ENCODE measurements around the gene FDXACB1.
"Not testable (repeated sequence)": the region's sequence is repeated elsewhere in the genome, so short reads cannot be mapped to it uniquely, and the experiment has no call there.

The FDXACB1 gene

DNA sequence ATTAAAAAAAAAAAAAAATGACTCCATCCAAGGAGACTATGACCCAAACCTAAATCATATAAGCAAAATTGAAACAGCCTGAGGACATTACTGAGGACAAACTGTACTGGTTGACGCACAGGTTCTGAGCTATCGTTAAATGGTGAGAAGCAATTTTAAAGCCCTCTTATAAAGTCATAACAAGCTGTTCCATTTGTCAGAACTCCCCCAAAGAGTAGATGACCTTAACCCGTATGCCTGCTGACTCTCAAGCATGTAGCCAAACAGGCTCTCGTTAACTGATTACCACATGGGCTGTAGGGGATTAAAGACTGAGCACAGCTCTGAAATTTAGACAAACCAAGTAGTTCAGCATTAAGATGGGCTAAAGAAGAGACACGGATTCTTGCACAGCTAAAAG is 30.4 kb upstream of the FDXACB1 start:
- DNase-seq (ENCODE audit: low spot score), result no peak

DNA sequence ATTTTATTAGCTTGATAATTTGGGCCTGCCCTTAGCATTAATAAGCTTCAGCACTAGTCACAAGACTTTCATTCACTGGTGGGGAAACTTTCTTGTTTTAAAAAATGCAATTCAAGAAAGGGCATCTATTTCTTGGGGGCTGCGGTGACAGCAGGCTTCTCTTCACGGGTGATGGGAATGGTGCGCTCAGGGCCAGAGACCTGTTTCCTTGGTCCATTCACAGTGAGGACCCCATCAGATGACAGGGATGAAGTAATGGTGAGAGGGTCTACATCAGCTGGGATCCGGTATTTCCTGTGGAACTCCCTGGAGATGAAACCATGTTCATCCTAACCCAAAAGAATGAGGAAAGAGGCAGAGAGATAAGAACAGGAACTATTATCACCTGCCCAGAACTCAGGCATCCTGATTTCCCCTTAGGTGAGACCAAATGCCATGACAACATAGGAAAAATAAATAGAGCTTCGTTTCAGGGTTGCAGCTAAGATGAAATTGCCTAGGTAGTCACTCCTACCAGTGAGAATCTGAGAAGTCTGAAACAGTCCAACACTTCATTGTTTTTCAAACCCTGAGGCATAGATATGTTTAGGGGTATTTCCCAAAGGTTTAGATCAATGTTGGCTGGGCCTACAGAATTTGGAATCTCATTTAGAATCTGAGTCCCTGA is 29.8 kb upstream of the FDXACB1 start:
- no peak for DNase-seq (ENCODE audit: low spot score)

DNA sequence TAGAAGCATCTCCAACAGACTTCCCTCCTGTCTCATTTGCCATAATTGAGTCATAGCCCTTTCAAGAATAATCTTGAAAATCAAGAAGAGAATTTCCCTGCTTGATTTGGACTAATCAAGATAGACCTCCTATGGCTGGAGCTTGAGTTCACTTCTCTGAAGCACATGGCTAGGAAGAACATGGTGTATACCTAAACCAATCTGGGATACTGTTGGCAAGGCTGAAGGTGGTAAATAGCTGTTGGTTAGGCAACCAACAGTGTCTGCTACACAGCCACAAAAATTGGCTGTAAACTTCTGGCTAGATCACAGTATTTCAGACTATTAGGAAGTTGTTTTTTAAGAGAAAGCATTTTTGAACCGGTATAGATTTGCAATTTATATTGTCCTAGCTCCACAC is 27.7 kb upstream of the FDXACB1 start:
- no peak for DNase-seq (ENCODE audit: low spot score)

DNA sequence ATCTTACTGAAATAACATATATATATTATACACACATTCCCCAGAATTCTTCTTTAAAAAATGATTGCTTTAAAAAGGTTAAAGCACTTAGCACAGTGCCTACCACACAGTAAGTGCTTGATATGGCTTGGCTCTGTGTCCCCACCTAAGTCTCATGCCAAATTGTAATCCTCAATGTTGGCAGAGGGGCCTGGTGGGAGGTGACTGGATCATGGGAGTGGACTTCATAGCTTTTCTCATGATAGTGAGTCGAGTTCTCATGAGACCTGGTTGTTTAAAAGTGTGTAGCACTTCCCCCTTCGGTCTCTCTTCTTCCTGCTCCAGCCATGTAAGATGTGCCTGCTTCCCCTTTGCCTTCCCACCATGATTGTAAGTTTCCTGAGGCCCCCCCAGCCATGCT is 26.4 kb upstream of the FDXACB1 start:
- no peak for DNase-seq (ENCODE audit: low spot score)

DNA sequence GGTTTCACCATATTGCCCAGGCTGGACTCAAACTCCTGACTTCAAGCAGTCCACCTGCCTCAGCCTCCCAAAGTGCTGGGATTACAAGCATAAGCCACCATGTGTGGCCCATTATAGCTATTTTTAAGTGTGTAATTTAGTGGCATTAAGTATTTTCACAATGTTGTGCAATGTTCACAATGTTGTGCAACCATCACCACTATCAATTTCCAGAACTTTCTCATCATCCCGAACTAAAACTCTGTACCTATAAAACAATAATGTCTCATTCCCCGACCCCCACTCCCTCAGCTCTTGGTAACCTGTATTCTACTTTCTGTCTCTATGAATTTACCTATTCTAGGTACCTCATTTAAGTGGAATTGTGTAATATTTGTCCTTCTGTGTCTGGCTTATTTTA is 7.9 kb upstream of the FDXACB1 start:
- no peak for DNase-seq (ENCODE audit: low spot score)

DNA sequence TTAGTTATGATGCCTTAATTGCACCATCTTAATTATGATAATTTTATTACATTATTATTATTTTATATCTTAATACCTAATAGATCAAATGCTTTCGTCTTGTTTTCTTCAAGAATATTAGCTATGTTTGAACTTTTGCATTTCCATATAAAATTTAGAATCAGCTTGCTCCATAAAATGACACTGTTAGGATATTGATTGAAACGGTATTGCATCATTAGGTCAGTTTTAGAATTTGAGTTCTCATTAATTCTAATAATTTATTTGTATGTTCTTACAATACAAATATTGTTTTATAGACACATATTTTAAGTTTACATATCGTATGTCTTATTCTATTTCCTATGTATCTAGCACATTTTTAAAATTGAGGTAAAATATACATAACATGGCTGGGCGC is 7.1 kb upstream of the FDXACB1 start:
- no peak for DNase-seq (ENCODE audit: low spot score)

DNA sequence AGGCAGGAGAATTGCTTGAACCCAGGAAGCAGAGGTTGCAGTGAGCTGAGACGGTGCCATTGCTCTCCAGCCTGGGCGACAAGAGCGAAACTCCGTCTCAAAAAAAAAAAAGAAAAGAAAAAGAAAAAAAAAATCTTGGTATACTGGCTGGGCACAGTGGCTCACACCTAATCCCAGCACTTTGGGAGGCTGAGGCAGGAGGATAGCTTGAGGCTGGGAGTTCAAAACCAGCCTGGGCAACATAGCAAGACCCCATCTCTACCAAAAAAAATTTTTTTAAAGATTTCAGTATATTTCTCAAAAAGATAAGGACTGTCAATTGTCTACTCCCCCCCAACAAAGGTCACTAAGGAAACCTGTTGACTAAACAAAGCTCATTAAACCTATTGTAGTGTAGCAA is 6.1 kb upstream of the FDXACB1 start:
- DNase-seq (ENCODE audit: low spot score), result not testable (repeated sequence)

DNA sequence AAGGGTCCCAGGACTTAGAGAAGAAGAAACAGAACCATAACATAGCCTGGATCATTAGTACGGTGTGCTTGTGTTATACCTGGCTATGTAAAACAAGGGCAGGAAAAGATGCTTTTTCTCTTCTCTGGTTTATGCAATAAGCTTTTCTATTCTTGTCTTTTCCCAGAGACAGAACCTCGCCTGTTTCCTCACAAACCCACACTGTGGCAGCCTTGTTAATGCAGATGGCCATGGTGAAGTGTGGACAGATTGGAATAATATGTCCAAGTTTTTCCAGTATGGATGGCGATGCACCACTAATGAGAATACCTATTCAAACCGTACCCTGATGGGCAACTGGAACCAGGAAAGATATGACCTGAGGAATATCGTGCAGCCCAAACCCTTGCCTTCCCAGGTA is 3.2 kb upstream of the FDXACB1 start:
- DNase-seq (ENCODE audit: low spot score), result no peak

DNA sequence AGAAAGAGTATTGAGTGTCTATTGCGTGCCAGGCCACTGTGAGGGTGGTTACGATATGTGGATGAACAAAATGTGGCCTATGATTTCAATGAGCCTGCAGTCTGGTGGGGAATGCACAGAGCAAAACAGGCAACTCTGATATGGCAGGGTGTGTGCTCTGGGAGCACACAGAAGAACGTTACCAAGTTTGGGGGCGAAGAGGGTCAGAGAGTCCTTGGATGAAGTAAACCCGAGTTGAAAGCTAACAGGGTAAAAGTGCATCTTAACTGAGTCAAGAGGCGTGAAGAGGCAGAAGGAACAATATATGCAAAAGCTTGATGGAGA is 634 bp upstream of the FDXACB1 start:
- no peak for DNase-seq (ENCODE audit: low spot score)

DNA sequence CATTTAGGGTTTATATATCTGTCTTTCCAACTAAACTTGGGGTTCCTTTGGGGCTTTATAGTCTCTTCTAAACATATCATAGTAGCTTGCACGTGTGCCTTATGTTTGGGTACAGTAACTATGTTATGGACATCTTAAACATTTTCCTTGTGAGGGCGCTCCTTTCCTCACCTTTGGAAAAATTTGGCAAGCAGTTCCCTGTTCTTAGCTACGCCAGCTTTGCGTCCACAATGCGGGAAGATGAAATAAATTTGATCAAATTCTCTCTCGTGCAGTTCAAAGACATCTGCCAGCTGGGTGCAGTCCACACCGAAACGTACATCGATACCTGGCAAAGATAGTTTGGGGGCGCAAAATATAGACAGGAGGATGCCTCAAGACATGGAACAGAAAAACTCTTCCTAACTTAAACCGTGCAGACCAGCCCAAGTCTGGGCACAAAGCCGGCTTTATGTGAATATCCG is 548 bp downstream of the FDXACB1 start:
- DNase-seq (ENCODE audit: low spot score), result no peak

DNA sequence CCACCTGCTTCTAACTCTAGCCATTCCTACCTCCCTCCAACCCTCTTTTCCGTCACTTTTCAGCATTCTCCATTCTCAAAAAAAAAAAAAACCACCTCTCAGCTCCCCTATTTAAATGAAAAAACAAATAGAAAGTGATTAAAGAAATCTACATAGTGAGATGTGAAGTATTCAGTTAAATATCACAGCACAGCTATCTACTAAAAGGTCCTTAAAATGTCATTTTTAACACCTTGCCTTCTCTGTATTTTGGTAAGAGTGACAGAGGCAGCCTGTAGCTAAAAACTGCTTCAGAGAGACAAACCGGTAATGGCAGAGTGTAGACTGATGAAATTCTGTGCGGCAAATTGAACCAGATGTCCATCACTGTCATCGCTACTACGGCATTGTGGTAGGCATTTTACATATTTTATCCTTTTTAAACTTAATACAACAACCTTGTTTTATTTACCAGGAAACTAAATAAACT is 7.2 kb downstream of the FDXACB1 start:
- no peak for DNase-seq (ENCODE audit: low spot score)

DNA sequence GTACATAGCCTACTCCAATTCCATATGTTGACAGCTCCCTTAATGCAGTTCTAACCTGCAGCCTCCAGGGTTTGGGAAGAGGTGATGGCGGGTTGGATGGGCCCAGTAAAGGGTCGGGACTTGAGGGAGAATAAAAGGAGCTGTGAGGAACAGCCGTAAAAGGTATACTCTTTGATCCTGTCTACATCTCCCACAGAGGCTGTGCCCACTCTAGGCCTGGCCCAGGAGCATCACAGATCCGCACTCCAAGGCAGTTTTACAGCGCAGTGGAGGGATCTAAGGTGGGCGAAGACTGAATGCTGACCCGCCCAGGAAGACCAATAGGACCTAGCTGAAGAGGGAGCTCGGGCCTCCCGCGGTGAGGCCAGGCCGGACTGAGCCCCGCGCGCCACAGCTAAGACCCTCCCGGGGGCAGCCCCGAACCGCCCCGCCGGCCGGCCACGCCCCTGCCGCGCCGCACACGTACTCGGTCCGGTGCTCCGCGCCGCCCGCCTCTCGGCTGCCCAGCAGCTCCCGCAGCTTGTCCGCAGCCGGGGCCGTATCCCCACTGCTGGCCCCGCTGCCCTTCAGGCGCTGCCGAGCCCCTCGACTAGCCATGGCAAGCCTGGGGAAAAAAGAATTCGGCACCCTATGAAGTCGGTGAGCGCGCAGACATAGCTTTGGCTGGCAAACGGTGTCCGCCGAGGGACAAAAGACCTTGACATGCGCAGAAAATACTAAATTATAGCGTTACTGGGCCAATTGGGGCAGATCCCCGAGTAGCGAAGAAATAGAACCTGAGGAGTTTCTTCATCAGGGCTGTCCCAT is 7.9 kb downstream of the FDXACB1 start, which contains the start of gene ALG9:
ALG9 (minus strand) TSS at position 696 of the 807 bp plus-strand sequence; CDS start at position 597, 99 bp downstream.
- DNase-seq (ENCODE audit: low spot score), result peak; percentile 85

DNA sequence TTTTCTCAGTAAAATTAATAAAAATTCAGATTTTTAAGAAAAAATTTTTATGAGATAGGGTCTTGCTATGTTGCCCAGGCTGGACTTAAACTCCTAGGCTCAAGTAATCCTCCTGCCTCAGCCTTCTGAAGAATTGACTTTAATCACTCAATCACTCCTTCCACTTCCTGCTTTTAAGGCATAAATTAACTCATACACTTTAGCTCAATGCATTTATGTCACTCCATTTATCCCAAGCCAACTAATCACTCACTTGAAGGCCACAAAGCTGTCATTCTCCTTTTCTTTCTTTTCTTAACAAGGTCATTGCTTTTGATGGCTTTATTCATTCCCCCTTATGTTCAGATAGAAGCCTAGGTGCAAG is 8.5 kb downstream of the FDXACB1 start:
- DNase-seq (ENCODE audit: low spot score), result peak; percentile 45

DNA sequence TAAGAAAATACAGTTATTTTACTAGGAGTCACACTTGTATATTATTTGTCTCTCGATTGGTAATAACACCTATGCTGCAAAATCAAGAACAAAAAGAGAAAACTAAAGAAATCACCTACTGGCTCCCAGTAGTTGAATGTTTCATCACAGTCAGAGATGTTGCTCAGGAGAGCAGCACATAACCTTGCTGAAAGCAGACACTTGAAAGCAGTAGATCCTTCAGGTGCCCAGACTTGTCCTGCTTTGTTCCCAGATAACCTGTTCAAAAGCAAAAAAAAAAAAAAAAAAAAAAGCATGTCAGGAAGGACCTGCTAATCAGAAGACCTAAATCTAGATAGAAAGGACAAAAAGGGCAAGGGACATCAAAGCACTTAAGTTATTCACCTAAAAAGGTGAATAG is 8.9 kb downstream of the FDXACB1 start:
- DNase-seq (ENCODE audit: low spot score), result no peak

DNA sequence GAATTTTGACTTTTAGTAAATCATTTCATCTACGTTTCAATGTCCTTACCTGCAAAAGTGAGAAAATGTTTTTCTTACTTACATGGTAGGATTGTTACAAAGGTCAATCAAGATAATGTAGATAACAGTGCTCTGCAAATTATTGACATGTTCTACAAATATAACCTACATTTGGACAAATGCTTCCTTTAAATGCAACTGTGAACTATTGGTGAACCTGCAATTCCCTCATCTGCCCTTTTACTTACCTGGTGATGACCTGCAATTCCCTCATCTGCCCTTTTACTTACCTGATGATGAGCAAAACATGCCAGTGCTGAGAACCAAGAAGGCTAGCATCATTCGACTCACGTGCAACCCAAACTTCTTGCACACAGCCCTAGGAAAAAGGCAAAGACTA is 18.7 kb downstream of the FDXACB1 start:
- no peak for DNase-seq (ENCODE audit: low spot score)

DNA sequence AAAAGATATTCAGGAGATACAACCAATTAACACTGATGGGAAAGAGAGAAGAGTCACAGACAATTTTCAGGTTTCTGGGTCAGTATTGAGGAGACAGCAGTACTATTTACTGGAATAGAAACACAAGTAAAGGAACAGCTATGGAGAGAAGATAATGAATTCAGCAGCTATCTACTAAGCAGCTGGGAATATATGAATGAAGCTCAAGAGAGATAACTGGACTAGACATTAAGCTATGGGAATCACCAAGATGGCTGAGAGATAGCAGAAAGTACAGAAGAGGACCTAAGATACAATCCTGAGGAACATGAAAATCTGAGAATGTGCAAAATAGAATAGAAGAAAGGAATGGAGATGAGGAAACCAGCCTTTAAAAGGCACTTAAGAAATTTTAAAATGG is 23.5 kb downstream of the FDXACB1 start:
- no peak for DNase-seq (ENCODE audit: low spot score)

DNA sequence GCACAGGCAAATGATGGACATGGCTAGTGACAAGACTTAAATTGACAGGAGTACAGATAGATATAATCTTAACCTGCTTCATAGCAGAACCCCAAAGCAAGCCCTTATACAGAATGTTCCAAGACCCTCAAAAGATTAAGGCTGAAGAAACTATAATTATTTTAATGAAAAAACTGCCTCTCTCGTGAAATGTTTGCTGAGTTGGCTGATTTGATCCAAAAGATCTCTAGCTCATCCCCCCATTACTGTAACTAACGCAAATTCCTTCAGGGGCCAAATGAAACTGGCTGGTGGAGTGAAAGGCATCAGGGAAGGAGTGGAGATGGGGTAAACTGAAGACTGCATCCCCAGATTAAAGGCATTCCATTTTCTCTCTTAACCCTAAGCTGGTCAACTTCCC is 26.9 kb downstream of the FDXACB1 start:
- no peak for DNase-seq (ENCODE audit: low spot score)

DNA sequence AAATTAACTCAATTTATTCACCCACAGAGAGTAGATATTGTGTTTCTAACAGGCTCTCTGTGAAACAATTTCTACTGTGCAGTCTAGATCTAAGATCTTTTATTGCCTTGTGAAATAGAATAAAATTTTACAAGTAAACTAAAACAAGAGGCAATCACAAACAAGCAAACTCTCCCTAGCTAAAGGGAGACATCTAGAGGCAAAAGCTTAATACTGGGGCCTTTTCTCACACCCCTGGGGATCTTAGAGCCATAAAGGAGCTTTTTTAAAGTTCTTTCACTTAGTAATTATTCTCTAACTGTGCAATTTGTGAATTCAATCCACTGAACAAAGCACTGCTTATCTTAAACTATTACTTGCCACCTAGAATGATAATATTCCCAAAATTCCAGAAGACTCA is 27.3 kb downstream of the FDXACB1 start:
- peak; percentile 30 for DNase-seq (ENCODE audit: low spot score)

DNA sequence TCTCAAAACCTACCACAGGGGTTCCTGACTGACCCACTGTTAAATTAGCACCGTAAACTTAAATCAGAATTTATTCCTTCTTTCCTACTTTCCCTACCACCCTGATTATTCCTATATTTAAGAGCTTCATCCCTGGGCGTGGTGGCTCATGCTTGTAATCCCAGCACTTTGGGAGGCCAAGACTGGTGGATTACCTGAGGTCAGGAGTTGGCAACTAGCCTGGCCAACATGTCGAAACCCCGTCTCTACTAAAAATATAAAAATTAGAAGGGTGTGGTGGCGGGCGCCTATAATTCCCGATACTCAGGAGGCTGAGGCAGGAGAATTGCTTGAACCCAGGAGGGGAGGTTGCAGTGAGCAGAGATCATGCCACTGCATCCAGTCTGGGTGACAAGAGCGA is 27.9 kb downstream of the FDXACB1 start:
- no peak for DNase-seq (ENCODE audit: low spot score)

DNA sequence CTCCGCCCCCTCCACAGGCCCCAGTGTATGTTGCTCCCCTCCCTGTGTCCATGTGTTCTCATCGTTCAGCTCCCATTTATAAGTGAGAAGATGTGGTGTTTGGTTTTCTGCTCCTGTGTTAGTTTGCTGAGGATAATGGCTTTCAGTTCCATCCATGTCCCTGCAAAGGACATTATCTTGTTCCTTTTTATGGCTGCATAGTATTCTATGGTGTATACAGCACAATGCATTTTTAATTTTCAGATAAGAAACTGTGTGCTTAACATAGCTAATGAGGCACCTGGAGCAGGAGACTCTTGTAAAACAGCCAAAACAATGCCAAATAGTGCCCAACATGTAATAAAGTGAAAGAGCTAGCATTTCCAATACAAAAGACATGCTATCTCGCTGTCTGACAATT is 29.3 kb downstream of the FDXACB1 start:
- DNase-seq (ENCODE audit: low spot score), result no peak

DNA sequence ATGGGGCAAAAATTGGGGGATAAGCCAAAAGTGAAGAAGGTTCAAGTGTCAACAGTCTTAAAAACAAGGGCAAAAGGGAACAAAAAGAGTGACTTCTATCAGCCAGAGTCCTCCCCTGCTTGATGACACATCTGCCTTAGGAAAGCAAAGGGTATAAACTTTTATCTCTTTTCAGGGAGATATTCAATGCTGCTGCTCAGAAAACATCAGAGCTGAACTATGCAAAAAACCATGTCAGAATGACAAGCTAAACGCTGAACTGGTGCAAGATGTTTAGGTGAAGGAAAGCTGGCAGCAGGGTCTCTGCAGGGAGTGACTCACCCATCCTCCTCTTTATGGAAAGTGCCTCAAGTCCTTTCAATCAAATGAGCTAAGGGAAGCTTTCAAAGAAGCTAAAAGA is 32.3 kb downstream of the FDXACB1 start:
- DNase-seq (ENCODE audit: low spot score), result no peak

DNA sequence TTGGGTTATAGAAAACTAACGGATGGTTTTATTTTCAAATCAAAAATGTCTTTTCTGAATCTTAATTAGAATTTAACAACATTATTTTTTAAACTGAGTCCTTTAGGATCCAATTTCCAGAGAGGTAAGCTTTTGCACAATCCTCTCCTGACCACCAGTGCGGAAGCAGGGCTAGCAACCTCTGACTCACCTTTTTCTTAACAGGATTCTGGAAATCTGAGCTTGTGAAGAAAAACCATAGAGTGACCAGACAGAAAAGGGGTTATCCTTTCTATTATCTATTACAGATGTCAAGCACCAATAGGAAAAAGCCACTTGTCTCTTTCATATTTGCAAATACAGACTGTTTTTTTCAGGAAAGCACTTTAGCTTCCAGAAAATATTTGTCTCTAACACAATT is 32.9 kb downstream of the FDXACB1 start:
- DNase-seq (ENCODE audit: low spot score), result no peak

DNA sequence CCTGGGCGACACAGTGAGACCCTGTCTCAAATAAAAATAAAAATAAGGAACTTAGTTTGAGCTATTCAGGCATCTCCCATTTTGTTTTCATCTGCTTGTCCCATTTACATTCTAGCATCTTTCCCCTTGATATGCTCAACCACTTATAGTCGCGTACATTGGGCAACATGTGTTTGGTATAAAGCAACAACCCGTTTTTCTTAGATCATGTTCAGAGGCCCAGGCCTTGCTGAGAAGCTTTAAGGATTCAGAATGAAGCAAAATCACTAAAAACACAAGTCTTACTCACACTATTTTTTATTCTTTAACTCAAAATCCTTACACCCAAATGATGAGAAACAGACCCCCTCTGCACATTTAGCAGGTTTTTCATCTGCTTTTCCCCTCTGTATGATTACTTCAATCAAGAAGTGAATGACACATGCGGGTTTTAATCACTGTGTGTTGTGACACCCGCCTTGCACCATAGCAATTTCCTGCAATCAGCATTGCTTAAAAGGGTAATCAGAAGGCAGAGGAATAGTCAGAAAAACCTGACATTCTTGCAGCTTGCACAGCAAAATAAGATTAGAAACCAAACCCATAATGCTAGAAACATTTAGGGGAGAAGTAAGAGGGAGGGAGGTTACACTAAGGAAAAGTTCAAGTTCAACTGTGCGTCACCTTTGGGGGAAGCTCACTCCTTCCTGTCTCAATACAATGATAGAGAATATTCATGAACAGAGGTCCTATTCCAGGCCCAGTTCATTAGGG is 33.5 kb downstream of the FDXACB1 start:
- no peak for DNase-seq (ENCODE audit: low spot score)
